Breast epithelium (tissue), 3 donors: Measurements from ENCODE around the gene FAM131C.

ENCODE experiments used
- POLR2A ChIP-seq: fragments of 450-650 bp; IDR thresholded peaks from one replicate; pipeline ENCODE4 v1.6.1; 2016; ENCODE audit warnings: antibody characterized with exemption, mild to moderate bottlenecking, moderate library complexity
- TF ChIP-seq, protein P1 (sequence below), 3 donors: fragments of 450-650 bp; IDR thresholded peaks; one replicate each; pipeline ENCODE4 v1.5.1; 2016 to 2017; ENCODE audit warnings: antibody characterized with exemption in 3 of 3, mild to moderate bottlenecking in 3 of 3, moderate library complexity in 3 of 3

DNA sequence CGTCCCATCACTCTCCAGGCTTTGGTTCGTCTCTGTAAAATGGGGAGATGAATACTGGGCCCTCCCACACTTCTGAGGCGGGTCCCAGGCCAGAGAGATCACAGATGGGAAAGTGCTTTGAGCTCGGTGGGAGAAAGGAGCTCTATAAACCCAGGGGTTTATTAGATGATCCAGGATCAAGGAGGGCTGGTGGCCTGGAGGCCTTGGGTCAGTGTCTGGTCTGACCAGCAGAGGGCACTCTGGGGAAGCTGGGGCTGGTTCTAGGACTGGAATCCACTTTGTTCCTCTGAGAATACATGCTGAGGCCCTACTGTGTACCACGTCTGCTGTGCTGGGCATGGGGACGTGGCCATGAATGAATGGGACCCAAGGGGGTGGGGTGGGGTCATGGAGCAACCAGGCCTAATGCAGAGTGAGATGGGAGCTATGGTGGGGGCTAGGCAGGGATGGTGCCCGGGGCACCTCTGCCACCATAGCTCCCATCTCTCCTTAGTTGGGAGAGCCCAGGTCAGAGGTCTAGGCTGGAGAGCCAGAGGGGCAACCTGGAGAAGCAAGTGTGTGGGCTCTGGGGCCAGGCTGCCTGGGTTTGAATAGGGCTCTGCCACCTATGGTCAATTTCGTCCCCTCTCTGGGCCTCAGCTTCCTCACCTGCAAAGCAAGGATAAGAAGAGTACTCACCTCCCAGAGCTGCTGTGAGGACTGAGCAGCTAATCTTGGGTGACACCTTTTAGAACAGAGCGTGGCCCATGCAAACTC is 9.0 kb upstream of the FAM131C start:
- TF ChIP-seq, protein P1, sequence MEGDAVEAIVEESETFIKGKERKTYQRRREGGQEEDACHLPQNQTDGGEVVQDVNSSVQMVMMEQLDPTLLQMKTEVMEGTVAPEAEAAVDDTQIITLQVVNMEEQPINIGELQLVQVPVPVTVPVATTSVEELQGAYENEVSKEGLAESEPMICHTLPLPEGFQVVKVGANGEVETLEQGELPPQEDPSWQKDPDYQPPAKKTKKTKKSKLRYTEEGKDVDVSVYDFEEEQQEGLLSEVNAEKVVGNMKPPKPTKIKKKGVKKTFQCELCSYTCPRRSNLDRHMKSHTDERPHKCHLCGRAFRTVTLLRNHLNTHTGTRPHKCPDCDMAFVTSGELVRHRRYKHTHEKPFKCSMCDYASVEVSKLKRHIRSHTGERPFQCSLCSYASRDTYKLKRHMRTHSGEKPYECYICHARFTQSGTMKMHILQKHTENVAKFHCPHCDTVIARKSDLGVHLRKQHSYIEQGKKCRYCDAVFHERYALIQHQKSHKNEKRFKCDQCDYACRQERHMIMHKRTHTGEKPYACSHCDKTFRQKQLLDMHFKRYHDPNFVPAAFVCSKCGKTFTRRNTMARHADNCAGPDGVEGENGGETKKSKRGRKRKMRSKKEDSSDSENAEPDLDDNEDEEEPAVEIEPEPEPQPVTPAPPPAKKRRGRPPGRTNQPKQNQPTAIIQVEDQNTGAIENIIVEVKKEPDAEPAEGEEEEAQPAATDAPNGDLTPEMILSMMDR (IDR thresholded peaks at IDR 0.05) = peak; percentile 63 to 91 (median 66)
- no peak for TF ChIP-seq POLR2A
